ENCODE measurements around the gene KRT38. TPM values are rescaled to one million over a fixed set of nuclear protein-coding genes. Genes with fewer than 3 reads are reported as not detected.

The KRT38 gene
- total RNA-seq, 4 donors from 2014 or later = not detected

- DNase-seq = no peak
- H3K27ac ChIP-seq = no peak overlapping the region
- no peaks in the 10 kb centered on the region for H3K36me3 ChIP-seq
- H3K4me1 ChIP-seq = no peaks in the 10 kb centered on the region
- no peak for TF ChIP-seq CTCF (IDR thresholded peaks at IDR 0.05)
- no peak for TF ChIP-seq POLR2A (IDR thresholded peaks at IDR 0.05)
- H3K4me3 ChIP-seq = no peak overlapping the region
- H3K9me3 ChIP-seq = peaks cover 0 to 3% (median 0%) of the 10 kb centered on the region in 4 donors
- no peaks in the 10 kb centered on the region for H3K27me3 ChIP-seq
Observed at GRCh38 chr17:41386227-41386626, 54.6 kb downstream of the KRT38 start.

Small RNAs within 50 kb of the gene (small RNA-seq; reads per million reads assigned to genes)
- gene RNU2-32P = 0 to 0.06 reads per million in 2 donors

Other genes starting within 250 kb of the KRT38 start
- gene KRTAP9-2, start 214.3 kb downstream of the KRT38 start, total RNA-seq = not detected
- gene KRTAP9-3, start 208.5 kb downstream of the KRT38 start, total RNA-seq = not detected
- gene KRTAP9-8, start 203.0 kb downstream of the KRT38 start, total RNA-seq = not detected
- not detected for gene KRTAP9-4, start 191.3 kb downstream of the KRT38 start, total RNA-seq
- gene KRTAP9-9, start 185.6 kb downstream of the KRT38 start, total RNA-seq = not detected
- gene KRTAP9-6, start 175.6 kb downstream of the KRT38 start, total RNA-seq = not detected
- not detected for gene KRTAP9-7, start 165.3 kb downstream of the KRT38 start, total RNA-seq
- not detected for gene KRTAP29-1, start 138.1 kb downstream of the KRT38 start, total RNA-seq
- not detected for gene KRTAP16-1, start 131.7 kb downstream of the KRT38 start, total RNA-seq
- not detected for gene KRTAP17-1, start 125.3 kb downstream of the KRT38 start, total RNA-seq
- gene KRT33A, start 90.2 kb downstream of the KRT38 start, total RNA-seq = not detected
- not detected for gene KRT33B, start 71.2 kb downstream of the KRT38 start, total RNA-seq
- not detected for gene KRT34, start 58.7 kb downstream of the KRT38 start, total RNA-seq
- gene KRT31, start 43.4 kb downstream of the KRT38 start, total RNA-seq = not detected
- gene KRT37, start 16.4 kb downstream of the KRT38 start, total RNA-seq = not detected
- not detected for gene KRT32, start 26.4 kb upstream of the KRT38 start, total RNA-seq
- not detected for gene KRT35, start 40.2 kb upstream of the KRT38 start, total RNA-seq
- gene KRT36, start 48.9 kb upstream of the KRT38 start, total RNA-seq = not detected
- 1 to 10 TPM in 1 of 4 donors, not detected in 3; 2.5 TPM for gene KRT13, start 64.6 kb upstream of the KRT38 start, total RNA-seq
- gene KRT15, start 77.9 kb upstream of the KRT38 start, total RNA-seq = 10 to 100 TPM; 12.3 to 44.5 (median 28.8) TPM
- 1,000 to 10,000 TPM in 3 of 4 donors, 100 to 1,000 TPM in 1; 357 to 5,327 (median 3,312) TPM for gene KRT19, start 87.3 kb upstream of the KRT38 start, total RNA-seq
- gene KRT9, start 131.1 kb upstream of the KRT38 start, total RNA-seq = not detected
- 1 to 10 TPM; 3.4 to 8.9 (median 6.3) TPM for gene KRT14, start 145.9 kb upstream of the KRT38 start, total RNA-seq
- not detected for gene KRT16, start 171.8 kb upstream of the KRT38 start, total RNA-seq
- 1 to 10 TPM in 1 of 4 donors, not detected in 3; 2.7 TPM for gene KRT17, start 183.6 kb upstream of the KRT38 start, total RNA-seq
- gene EIF1, start 247.9 kb upstream of the KRT38 start, total RNA-seq = 100 to 1,000 TPM; 123 to 226 (median 188) TPM